ENCODE data around the gene MON1B.

DNA sequence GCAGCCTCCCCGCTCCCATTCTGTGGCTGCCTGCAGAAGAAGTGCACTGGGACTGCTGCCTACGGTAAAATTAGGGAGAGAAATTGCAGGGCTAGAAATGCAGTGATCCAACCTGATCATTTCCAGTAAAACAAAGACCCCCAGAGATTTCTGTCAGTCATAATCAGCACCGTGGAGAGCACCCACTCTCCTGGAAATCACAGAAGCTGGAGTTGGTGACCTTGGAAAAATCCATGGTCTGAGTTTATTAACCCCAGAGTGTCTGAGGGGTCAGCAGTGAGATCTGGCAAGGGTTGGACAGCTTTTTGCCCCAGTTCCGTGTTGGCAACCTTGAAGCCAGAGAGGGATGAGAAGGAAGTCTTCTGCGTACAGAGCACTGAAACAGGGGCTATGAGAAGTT lies 16.0 kb downstream of the MON1B start:
- TF ChIP-seq CREB1 (CRISPR knock-in tag; IDR thresholded peaks at IDR 0.05) (no peak), MYBL2 (CRISPR knock-in tag; IDR thresholded peaks at IDR 0.05) (no peak), ZNF232 (CRISPR knock-in tag; IDR thresholded peaks at IDR 0.05) (no peak), JUN (CRISPR knock-in tag; IDR thresholded peaks at IDR 0.05) (no peak), ZNF423 (CRISPR knock-in tag; IDR thresholded peaks at IDR 0.05) (no peak), RELA (CRISPR knock-in tag; IDR thresholded peaks at IDR 0.05; ENCODE audit: borderline replicate concordance) (no peak), NR2C2 (CRISPR knock-in tag; IDR thresholded peaks at IDR 0.05) (no peak), IRF2 (CRISPR knock-in tag; IDR thresholded peaks at IDR 0.05; ENCODE audit: borderline replicate concordance, low read depth) (no peak)
- TF ChIP-seq, protein P1, sequence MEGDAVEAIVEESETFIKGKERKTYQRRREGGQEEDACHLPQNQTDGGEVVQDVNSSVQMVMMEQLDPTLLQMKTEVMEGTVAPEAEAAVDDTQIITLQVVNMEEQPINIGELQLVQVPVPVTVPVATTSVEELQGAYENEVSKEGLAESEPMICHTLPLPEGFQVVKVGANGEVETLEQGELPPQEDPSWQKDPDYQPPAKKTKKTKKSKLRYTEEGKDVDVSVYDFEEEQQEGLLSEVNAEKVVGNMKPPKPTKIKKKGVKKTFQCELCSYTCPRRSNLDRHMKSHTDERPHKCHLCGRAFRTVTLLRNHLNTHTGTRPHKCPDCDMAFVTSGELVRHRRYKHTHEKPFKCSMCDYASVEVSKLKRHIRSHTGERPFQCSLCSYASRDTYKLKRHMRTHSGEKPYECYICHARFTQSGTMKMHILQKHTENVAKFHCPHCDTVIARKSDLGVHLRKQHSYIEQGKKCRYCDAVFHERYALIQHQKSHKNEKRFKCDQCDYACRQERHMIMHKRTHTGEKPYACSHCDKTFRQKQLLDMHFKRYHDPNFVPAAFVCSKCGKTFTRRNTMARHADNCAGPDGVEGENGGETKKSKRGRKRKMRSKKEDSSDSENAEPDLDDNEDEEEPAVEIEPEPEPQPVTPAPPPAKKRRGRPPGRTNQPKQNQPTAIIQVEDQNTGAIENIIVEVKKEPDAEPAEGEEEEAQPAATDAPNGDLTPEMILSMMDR (IDR thresholded peaks at IDR 0.05) = no peak
- TF ChIP-seq, protein P2, sequence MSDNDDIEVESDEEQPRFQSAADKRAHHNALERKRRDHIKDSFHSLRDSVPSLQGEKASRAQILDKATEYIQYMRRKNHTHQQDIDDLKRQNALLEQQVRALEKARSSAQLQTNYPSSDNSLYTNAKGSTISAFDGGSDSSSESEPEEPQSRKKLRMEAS (CRISPR knock-in tag; IDR thresholded peaks at IDR 0.05) = no peak
- TF ChIP-seq, protein P3, sequence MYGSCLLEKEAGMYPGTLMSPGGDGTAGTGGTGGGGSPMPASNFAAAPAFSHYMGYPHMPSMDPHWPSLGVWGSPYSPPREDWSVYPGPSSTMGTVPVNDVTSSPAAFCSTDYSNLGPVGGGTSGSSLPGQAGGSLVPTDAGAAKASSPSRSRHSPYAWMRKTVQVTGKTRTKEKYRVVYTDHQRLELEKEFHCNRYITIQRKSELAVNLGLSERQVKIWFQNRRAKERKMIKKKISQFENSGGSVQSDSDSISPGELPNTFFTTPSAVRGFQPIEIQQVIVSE (CRISPR knock-in tag; IDR thresholded peaks at IDR 0.05; ENCODE audit: borderline replicate concordance) = no peak
- TF ChIP-seq, protein P4, sequence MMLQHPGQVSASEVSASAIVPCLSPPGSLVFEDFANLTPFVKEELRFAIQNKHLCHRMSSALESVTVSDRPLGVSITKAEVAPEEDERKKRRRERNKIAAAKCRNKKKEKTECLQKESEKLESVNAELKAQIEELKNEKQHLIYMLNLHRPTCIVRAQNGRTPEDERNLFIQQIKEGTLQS (CRISPR knock-in tag; conservative IDR thresholded peaks at IDR 0.05) = no peak
- TF ChIP-seq, protein P5, sequence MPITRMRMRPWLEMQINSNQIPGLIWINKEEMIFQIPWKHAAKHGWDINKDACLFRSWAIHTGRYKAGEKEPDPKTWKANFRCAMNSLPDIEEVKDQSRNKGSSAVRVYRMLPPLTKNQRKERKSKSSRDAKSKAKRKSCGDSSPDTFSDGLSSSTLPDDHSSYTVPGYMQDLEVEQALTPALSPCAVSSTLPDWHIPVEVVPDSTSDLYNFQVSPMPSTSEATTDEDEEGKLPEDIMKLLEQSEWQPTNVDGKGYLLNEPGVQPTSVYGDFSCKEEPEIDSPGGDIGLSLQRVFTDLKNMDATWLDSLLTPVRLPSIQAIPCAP (CRISPR knock-in tag; IDR thresholded peaks at IDR 0.05) = no peak
- TF ChIP-seq, protein P6, sequence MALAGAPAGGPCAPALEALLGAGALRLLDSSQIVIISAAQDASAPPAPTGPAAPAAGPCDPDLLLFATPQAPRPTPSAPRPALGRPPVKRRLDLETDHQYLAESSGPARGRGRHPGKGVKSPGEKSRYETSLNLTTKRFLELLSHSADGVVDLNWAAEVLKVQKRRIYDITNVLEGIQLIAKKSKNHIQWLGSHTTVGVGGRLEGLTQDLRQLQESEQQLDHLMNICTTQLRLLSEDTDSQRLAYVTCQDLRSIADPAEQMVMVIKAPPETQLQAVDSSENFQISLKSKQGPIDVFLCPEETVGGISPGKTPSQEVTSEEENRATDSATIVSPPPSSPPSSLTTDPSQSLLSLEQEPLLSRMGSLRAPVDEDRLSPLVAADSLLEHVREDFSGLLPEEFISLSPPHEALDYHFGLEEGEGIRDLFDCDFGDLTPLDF (CRISPR knock-in tag; IDR thresholded peaks at IDR 0.05) = no peak

All from WTC11 (cell line).